Glomerular visceral epithelial cell (primary cell): ENCODE measurements around the gene PNPLA1.

ENCODE experiments used
- DNase-seq: peaks from one replicate; pipeline ENCODE4 v3.0.0-alpha.2; 2016; ENCODE audit errors: extremely low spot score

The PNPLA1 gene

GRCh38 chr6:36269834-36270705 is at the start of gene PNPLA1:
TSS of gene PNPLA1 (plus strand) at chr6:36270060. CDS start at chr6:36270460, 400 bp downstream.
- no peak for DNase-seq

GRCh38 chr6:36220226-36220625 is 49.6 kb upstream of the PNPLA1 start:
- no peak for DNase-seq

GRCh38 chr6:36221674-36222073 is 48.2 kb upstream of the PNPLA1 start:
- no peak for DNase-seq

- no peak for DNase-seq
These were observed 46.9 kb upstream of the PNPLA1 start for GRCh38 chr6:36222924-36223323.

- no peak for DNase-seq
These were observed 46.2 kb upstream of the PNPLA1 start for GRCh38 chr6:36223706-36224105.

GRCh38 chr6:36224918-36225461 is 44.9 kb upstream of the PNPLA1 start:
- peak; percentile 69 for DNase-seq

- no peak for DNase-seq
These were observed 43.3 kb upstream of the PNPLA1 start for GRCh38 chr6:36226438-36227047.

GRCh38 chr6:36227379-36228228 is 42.3 kb upstream of the PNPLA1 start:
- no peak for DNase-seq

- no peak for DNase-seq
These were observed 40.6 kb upstream of the PNPLA1 start for GRCh38 chr6:36229223-36229622.

- no peak for DNase-seq
These were observed 39.5 kb upstream of the PNPLA1 start for GRCh38 chr6:36230371-36230770.

- no peak for DNase-seq
These were observed 37.7 kb upstream of the PNPLA1 start for GRCh38 chr6:36232172-36232571.

GRCh38 chr6:36235309-36235708 is 34.6 kb upstream of the PNPLA1 start:
- no peak for DNase-seq

- no peak for DNase-seq
These were observed 34.0 kb upstream of the PNPLA1 start for GRCh38 chr6:36235862-36236261.

GRCh38 chr6:36239774-36240173 is 30.1 kb upstream of the PNPLA1 start:
- no peak for DNase-seq

GRCh38 chr6:36241728-36242127 is 28.1 kb upstream of the PNPLA1 start:
- DNase-seq, result peak; percentile 53

GRCh38 chr6:36242161-36242560 is 27.7 kb upstream of the PNPLA1 start:
- DNase-seq, result no peak

- DNase-seq, result no peak
These were observed 27.2 kb upstream of the PNPLA1 start for GRCh38 chr6:36242626-36243025.

GRCh38 chr6:36243562-36244212 is 26.2 kb upstream of the PNPLA1 start:
- no peak for DNase-seq

GRCh38 chr6:36244641-36245280 is 25.1 kb upstream of the PNPLA1 start:
- no peak for DNase-seq

GRCh38 chr6:36245572-36246061 is 24.2 kb upstream of the PNPLA1 start:
- no peak for DNase-seq
